HAP-1 (cell line): ENCODE measurements around the gene PRAC2.

Source experiments
- DNase-seq, 2 experiments: peaks; one replicate each; pipeline ENCODE4 v3.0.0-alpha.2; 2016 to 2020; ENCODE audit warnings: low spot score in 2 of 2
- H3K27me3 ChIP-seq: fragments of 250-450 bp; sonication (Bioruptor Pico); 2 replicates; pipeline ENCODE4 v1.5.1; 2020; ENCODE audit warnings: low read depth, mild to moderate bottlenecking, moderate library complexity
- H3K36me3 ChIP-seq: fragments of 250-450 bp; sonication (Bioruptor Pico); replicated peaks from 2 replicates; pipeline ENCODE4 v1.5.1; 2020; ENCODE audit warnings: mild to moderate bottlenecking
- H3K4me1 ChIP-seq: fragments of 250-450 bp; sonication (Bioruptor Pico); 2 replicates; pipeline ENCODE4 v1.5.1; 2020; ENCODE audit warnings: mild to moderate bottlenecking
- H3K4me3 ChIP-seq: fragments of 250-450 bp; sonication (Bioruptor Pico); 2 replicates; pipeline ENCODE4 v1.5.1; 2020; ENCODE audit warnings: mild to moderate bottlenecking, moderate library complexity
- H3K9me3 ChIP-seq: fragments of 250-450 bp; sonication (Bioruptor Pico); 2 replicates; pipeline ENCODE4 v1.5.1; 2020; ENCODE audit warnings: mild to moderate bottlenecking, moderate library complexity
- in situ Hi-C: fragments of 300-500 bp; cut with MboI; formaldehyde crosslinking; loops from 3 replicates; pipeline ENCODE4 v1.14.3; 2020; ENCODE audit warnings: low sequenced_read_pairs, inconsistent platforms, mixed read lengths

Gene PRAC2

GRCh38 chr17:48732688-48733629 lies 10.0 kb downstream of the PRAC2 start:
- in situ Hi-C loops: no loop called here
- peaks cover 9% of the 10 kb centered on the region for H3K4me1 ChIP-seq
- no peaks in the 10 kb centered on the region for H3K9me3 ChIP-seq
- DNase-seq: no peak
- peaks cover 8% of the 10 kb centered on the region; the same call in 1 of the 2 replicates for H3K27me3 ChIP-seq
- H3K4me3 ChIP-seq: no peak overlapping the region
- no peaks in the 10 kb centered on the region for H3K36me3 ChIP-seq

- Histone ChIP-seq H3K27me3 (peaks cover 16% of the 10 kb centered on the region), H3K36me3 (no peaks in the 10 kb centered on the region), H3K4me3 (no peak overlapping the region), H3K4me1 (peaks cover 9% of the 10 kb centered on the region), H3K9me3 (no peaks in the 10 kb centered on the region)
- DNase-seq: no peak
- in situ Hi-C loops: no loop called here
Observed at GRCh38 chr17:48733632-48734328, 10.8 kb downstream of the PRAC2 start.

GRCh38 chr17:48734333-48735061 lies 11.5 kb downstream of the PRAC2 start:
- in situ Hi-C loops: no loop called here
- Histone ChIP-seq H3K4me1 (peaks cover 6% of the 10 kb centered on the region), H3K36me3 (no peaks in the 10 kb centered on the region), H3K27me3 (peaks cover 24% of the 10 kb centered on the region), H3K9me3 (no peaks in the 10 kb centered on the region), H3K4me3 (no peak overlapping the region)
- DNase-seq: no peak

- Histone ChIP-seq H3K27me3 (peaks cover 27% of the 10 kb centered on the region), H3K4me1 (peaks cover 1% of the 10 kb centered on the region), H3K4me3 (no peak overlapping the region), H3K36me3 (no peaks in the 10 kb centered on the region), H3K9me3 (no peaks in the 10 kb centered on the region)
- no peak for DNase-seq
- in situ Hi-C loops: no loop called here
Observed at GRCh38 chr17:48735062-48735351, 12.0 kb downstream of the PRAC2 start.

- Histone ChIP-seq H3K9me3 (no peaks in the 10 kb centered on the region), H3K4me1 (no peaks in the 10 kb centered on the region), H3K27me3 (peaks cover 46% of the 10 kb centered on the region), H3K4me3 (no peak overlapping the region), H3K36me3 (no peaks in the 10 kb centered on the region)
- DNase-seq: no peak
- in situ Hi-C loops: no loop called here
Observed at GRCh38 chr17:48737330-48738043, 14.5 kb downstream of the PRAC2 start.

GRCh38 chr17:48738424-48738802 lies 15.4 kb downstream of the PRAC2 start:
- Histone ChIP-seq H3K9me3 (no peaks in the 10 kb centered on the region), H3K36me3 (no peaks in the 10 kb centered on the region), H3K27me3 (peaks cover 56% of the 10 kb centered on the region), H3K4me3 (no peak overlapping the region), H3K4me1 (no peaks in the 10 kb centered on the region)
- no peak for DNase-seq
- in situ Hi-C loops: no loop called here

- in situ Hi-C loops: no loop called here
Observed at GRCh38 chr17:48738803-48739526, 16.0 kb downstream of the PRAC2 start.

GRCh38 chr17:48740537-48740936 lies 17.6 kb downstream of the PRAC2 start:
- peaks cover 71% of the 10 kb centered on the region for H3K27me3 ChIP-seq
- no peaks in the 10 kb centered on the region for H3K9me3 ChIP-seq
- no peak overlapping the region for H3K4me3 ChIP-seq
- H3K36me3 ChIP-seq: no peaks in the 10 kb centered on the region
- DNase-seq: no peak
- in situ Hi-C loops: no loop called here
- H3K4me1 ChIP-seq: no peaks in the 10 kb centered on the region

More at GRCh38 chr17:48738803-48739526, 16.0 kb downstream of the PRAC2 start:
- Histone ChIP-seq H3K36me3 (no peaks in the 10 kb centered on the region), H3K4me1 (no peaks in the 10 kb centered on the region), H3K4me3 (no peak overlapping the region), H3K9me3 (no peaks in the 10 kb centered on the region), H3K27me3 (peaks cover 61% of the 10 kb centered on the region)
- DNase-seq: no peak

GRCh38 chr17:48745381-48746275 lies 22.6 kb downstream of the PRAC2 start:
- Histone ChIP-seq H3K4me1 (no peaks in the 10 kb centered on the region), H3K27me3 (peaks cover 92% of the 10 kb centered on the region), H3K9me3 (no peaks in the 10 kb centered on the region), H3K36me3 (no peaks in the 10 kb centered on the region), H3K4me3 (no peak overlapping the region)
- in situ Hi-C loops: no loop called here
- no peak for DNase-seq

GRCh38 chr17:48746916-48747444 lies 24.0 kb downstream of the PRAC2 start:
- Histone ChIP-seq H3K36me3 (no peaks in the 10 kb centered on the region), H3K27me3 (peaks cover 96% of the 10 kb centered on the region)
- DNase-seq: no peak

GRCh38 chr17:48747445-48748363 lies 24.7 kb downstream of the PRAC2 start:
- Histone ChIP-seq H3K4me3 (no peak overlapping the region), H3K27me3 (peaks cover 98% of the 10 kb centered on the region), H3K4me1 (no peaks in the 10 kb centered on the region), H3K9me3 (no peaks in the 10 kb centered on the region), H3K36me3 (no peaks in the 10 kb centered on the region)
- in situ Hi-C loops: no loop called here
- DNase-seq: no peak

More at GRCh38 chr17:48746916-48747444, 24.0 kb downstream of the PRAC2 start:
- H3K9me3 ChIP-seq: no peaks in the 10 kb centered on the region
- H3K4me3 ChIP-seq: no peak overlapping the region
- in situ Hi-C loops: no loop called here
- H3K4me1 ChIP-seq: no peaks in the 10 kb centered on the region
